ENCODE data around the gene CTBP1.

The CTBP1 gene

DNA sequence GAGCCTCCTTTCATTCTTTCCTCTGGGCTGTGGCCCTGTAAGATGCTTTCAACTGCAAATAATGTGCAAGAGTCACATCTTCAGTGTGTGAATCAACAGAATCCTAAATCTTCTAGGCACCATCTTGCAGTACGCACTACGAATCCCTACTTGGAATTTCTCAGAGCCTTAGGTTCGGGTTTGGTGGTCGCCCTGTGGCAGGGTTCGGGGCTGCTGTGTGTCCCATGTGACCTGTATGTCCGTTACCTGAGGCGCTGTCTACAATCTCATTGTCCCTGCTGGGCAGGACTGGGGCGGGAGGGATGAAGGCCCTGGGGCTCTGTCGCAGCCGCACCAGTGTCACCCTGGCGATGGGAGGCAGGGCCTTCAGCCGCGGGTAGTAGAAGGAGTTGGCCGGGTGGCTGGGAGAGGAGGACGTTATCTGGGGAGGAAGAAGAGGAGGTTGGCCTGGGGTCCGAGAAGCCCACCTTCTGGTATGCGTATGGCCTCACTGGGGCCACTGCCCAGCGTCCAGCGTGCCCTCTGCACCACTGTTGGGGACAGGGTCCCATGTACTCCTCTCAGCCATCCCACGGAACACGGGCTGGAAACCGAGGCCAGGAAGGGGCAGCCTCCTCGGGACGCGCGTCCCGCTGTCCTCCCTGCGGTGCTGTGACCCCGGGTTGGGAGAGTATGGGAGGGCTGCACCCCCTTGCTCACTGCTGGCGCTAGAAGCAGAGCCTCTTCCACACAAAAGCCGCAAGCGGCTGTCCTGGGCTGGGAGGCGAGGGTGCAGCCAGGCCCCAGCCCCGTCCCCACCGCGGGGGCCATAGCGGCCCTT, 78.6 kb downstream of the CTBP1 start:
- Histone ChIP-seq H4K20me1 (ENCODE audit: insufficient read depth, low read length) (no peaks in the 10 kb centered on the region), H3K4me1 (ENCODE audit: insufficient read depth, low read length, severe bottlenecking) (no peaks in the 10 kb centered on the region)

DNA sequence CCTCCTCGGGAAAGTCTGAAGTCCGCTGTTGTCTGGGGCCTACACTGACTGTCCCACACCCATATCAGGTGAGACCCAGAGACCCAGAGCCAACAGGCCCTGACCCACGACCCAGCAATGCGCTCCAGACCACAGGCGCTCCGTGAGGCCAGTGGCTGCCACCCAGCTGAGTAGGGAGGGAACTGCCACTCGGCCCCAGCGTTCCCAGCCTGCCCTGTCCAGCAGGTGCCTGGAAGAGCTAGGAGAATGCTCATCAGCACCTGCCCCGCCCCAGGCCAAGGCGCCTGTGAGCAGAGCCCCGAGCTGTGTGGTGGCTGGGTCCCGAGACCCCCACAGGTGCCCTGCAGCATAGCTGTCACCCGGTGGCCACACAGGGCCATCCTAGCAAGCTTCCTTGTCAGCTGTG, 79.2 kb downstream of the CTBP1 start:
- Histone ChIP-seq H3K4me1 (ENCODE audit: insufficient read depth, low read length, severe bottlenecking) (no peaks in the 10 kb centered on the region), H4K20me1 (ENCODE audit: insufficient read depth, low read length) (no peaks in the 10 kb centered on the region), H3K36me3 (ENCODE audit: insufficient read depth, low read length) (no peaks in the 10 kb centered on the region), H3K4me3 (ENCODE audit: low read depth, low read length, poor library complexity, severe bottlenecking) (no peak overlapping the region), H3K79me2 (ENCODE audit: insufficient read depth, low read length) (no peaks in the 10 kb centered on the region), H3K9ac (ENCODE audit: low read length) (no peak overlapping the region), H3K9me2 (ENCODE audit: low read depth, low read length) (no peaks in the 10 kb centered on the region), H2AFZ (ENCODE audit: low read length) (no peak overlapping the region), H3K9me3 (ENCODE audit: low read length) (no peaks in the 10 kb centered on the region), H3K27me3 (ENCODE audit: insufficient read depth, low read length) (no peaks in the 10 kb centered on the region), H3K4me2 (ENCODE audit: low read length) (no peak overlapping the region), H3F3A (ENCODE audit: insufficient read depth, low read length) (no peaks in the 10 kb centered on the region), H3K27ac (ENCODE audit: low read depth, low read length, poor library complexity, severe bottlenecking) (no peak overlapping the region)
- no peak for TF ChIP-seq EZH2 (IDR thresholded peaks at IDR 0.05; ENCODE audit: borderline replicate concordance, low read length)
- TF ChIP-seq, protein P1, sequence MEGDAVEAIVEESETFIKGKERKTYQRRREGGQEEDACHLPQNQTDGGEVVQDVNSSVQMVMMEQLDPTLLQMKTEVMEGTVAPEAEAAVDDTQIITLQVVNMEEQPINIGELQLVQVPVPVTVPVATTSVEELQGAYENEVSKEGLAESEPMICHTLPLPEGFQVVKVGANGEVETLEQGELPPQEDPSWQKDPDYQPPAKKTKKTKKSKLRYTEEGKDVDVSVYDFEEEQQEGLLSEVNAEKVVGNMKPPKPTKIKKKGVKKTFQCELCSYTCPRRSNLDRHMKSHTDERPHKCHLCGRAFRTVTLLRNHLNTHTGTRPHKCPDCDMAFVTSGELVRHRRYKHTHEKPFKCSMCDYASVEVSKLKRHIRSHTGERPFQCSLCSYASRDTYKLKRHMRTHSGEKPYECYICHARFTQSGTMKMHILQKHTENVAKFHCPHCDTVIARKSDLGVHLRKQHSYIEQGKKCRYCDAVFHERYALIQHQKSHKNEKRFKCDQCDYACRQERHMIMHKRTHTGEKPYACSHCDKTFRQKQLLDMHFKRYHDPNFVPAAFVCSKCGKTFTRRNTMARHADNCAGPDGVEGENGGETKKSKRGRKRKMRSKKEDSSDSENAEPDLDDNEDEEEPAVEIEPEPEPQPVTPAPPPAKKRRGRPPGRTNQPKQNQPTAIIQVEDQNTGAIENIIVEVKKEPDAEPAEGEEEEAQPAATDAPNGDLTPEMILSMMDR (IDR thresholded peaks at IDR 0.05; ENCODE audit: low read length) = no peak

More for the DNA sequence above, 78.6 kb downstream of the CTBP1 start:
- Histone ChIP-seq H3K27me3 (ENCODE audit: insufficient read depth, low read length) (no peaks in the 10 kb centered on the region), H3K9me3 (ENCODE audit: low read length) (no peaks in the 10 kb centered on the region), H3K9ac (ENCODE audit: low read length) (no peak overlapping the region), H3K79me2 (ENCODE audit: insufficient read depth, low read length) (no peaks in the 10 kb centered on the region), H3K4me3 (ENCODE audit: low read depth, low read length, poor library complexity, severe bottlenecking) (no peak overlapping the region), H3F3A (ENCODE audit: insufficient read depth, low read length) (no peaks in the 10 kb centered on the region), H3K4me2 (ENCODE audit: low read length) (no peak overlapping the region), H3K36me3 (ENCODE audit: insufficient read depth, low read length) (no peaks in the 10 kb centered on the region), H3K9me2 (ENCODE audit: low read depth, low read length) (no peaks in the 10 kb centered on the region), H3K27ac (ENCODE audit: low read depth, low read length, poor library complexity, severe bottlenecking) (no peak overlapping the region), H2AFZ (ENCODE audit: low read length) (no peak overlapping the region)
- TF ChIP-seq EZH2 (IDR thresholded peaks at IDR 0.05; ENCODE audit: borderline replicate concordance, low read length) = no peak
- TF ChIP-seq, protein P1 (IDR thresholded peaks at IDR 0.05; ENCODE audit: low read length) = no peak

DNA sequence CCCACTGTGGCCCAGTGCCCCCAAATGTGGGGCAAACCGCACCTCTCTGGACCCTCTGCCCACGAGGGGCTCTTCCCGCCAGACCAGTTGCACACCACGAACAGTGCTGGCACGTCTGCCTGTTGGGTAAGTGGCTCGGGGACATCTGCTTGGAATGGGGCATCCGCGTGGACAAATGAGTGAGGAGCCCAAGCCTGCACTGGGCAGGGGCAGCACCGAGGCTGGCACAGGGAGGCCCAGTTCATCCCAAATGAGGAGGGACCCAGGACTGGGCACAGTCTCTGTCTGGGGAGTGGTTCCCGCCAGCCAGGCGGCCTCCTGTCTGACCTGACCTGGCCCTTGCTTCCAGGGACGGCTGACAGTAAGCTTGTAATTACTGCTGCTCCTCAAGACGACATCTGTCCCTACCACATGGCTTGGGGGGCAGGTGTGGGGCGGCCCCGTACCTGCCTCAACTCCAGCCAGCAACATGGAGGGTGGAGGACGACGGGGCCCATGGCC, 79.7 kb downstream of the CTBP1 start:
- Histone ChIP-seq H3K27me3 (ENCODE audit: insufficient read depth, low read length) (no peaks in the 10 kb centered on the region), H2AFZ (ENCODE audit: low read length) (no peak overlapping the region), H4K20me1 (ENCODE audit: insufficient read depth, low read length) (no peaks in the 10 kb centered on the region), H3K27ac (ENCODE audit: low read depth, low read length, poor library complexity, severe bottlenecking) (no peak overlapping the region), H3K4me2 (ENCODE audit: low read length) (no peak overlapping the region), H3K4me1 (ENCODE audit: insufficient read depth, low read length, severe bottlenecking) (no peaks in the 10 kb centered on the region), H3K9me3 (ENCODE audit: low read length) (no peaks in the 10 kb centered on the region), H3K4me3 (ENCODE audit: low read depth, low read length, poor library complexity, severe bottlenecking) (no peak overlapping the region), H3K9me2 (ENCODE audit: low read depth, low read length) (no peaks in the 10 kb centered on the region), H3K36me3 (ENCODE audit: insufficient read depth, low read length) (no peaks in the 10 kb centered on the region), H3K9ac (ENCODE audit: low read length) (no peak overlapping the region), H3K79me2 (ENCODE audit: insufficient read depth, low read length) (no peaks in the 10 kb centered on the region), H3F3A (ENCODE audit: insufficient read depth, low read length) (no peaks in the 10 kb centered on the region)
- no peak for TF ChIP-seq EZH2 (IDR thresholded peaks at IDR 0.05; ENCODE audit: borderline replicate concordance, low read length)
- TF ChIP-seq, protein P1 (IDR thresholded peaks at IDR 0.05; ENCODE audit: low read length) = no peak

All from OCI-LY1 (cell line).